TTC549 (cell line): ENCODE measurements around the gene CHMP2A.
A peak's percentile ranks its signal among the peaks of the same experiment; 100 is the strongest.
"Not testable (repeated sequence)": the region's sequence is repeated elsewhere in the genome, so short reads cannot be mapped to it uniquely, and the experiment has no call there.

Source experiments
- FAIRE-seq: peaks from 2 replicates; lab custom pipeline; 2012; peaks lifted over from hg19 to GRCh38; lab: Jason Lieb, UNC

The CHMP2A gene

DNA sequence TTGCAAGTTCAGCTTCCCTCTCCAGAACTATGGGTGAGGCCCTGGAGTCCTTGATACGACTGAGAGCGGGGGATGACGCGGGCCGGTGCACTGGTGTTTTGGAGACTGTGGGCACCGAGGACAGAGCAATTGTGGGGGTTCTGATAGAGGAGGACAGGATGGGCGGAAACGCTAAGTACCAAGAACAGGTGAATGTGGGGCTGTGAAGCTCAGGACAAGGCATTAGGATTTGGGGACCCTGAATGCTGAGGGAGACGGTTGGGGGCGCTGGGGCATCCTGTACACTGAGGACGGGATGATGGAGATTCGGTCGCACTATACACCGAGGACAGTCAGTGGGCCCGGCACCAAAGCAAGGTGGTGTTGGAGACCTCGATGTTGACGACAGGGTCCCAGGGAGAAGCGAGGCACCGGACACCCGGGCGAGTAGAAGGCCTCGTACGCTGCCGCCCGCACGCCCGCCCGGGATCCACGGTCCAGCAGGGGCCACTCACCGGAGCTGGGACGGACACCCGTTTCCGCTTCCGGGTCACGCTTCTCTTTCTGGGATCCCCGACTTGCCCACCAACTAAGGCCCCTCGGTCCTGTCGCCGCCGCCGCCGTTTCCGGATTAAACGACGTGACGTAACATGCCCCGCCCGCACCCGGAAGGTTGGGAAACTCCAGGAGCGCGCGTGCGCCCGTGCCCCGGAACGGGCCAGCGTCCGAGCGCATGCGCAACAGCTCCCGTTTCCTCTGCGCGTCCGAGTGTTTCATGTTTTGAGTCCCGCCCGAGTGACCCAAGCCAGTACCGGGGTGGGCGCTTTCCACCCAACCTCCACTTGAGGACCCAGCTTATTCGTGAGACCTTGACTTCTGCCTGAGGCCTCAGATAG is at the start of gene CHMP2A:
Gene CHMP2A, minus strand, starts transcription at position 612 of the 875 bp plus-strand sequence. CDS start 893 bp downstream, outside the sequence.
- FAIRE-seq, result no peak

DNA sequence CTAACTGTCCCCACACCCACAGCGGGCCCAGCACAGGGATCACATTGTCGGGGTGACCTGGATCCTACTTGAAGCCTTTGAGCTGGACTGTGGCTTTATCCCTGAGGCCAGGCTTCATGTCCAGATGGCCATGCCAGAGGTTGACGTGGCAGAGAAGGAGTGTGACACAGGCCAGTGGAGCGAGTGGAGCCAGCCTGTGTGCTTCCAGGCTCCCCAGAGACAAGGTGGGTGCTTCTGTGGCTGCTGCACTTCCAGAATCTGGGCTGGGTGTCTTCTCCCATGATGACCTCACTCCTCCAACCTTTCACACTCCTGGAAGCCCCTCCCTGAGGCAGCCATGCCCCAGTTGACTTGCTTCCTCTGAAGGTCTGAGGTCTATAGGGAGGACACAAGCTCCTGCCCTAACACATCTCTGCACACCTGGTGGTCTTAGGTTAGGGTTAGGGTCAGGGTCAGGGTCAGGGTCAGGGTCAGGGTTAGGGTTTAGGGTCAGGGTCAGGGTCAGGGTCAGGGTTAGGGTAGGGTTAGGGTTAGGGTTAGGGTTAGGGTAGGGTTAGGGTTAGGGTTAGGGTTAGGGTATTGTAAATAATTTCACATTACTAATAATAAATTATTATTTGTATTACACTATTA is 31.3 kb upstream of the CHMP2A start:
- FAIRE-seq, result no peak

DNA sequence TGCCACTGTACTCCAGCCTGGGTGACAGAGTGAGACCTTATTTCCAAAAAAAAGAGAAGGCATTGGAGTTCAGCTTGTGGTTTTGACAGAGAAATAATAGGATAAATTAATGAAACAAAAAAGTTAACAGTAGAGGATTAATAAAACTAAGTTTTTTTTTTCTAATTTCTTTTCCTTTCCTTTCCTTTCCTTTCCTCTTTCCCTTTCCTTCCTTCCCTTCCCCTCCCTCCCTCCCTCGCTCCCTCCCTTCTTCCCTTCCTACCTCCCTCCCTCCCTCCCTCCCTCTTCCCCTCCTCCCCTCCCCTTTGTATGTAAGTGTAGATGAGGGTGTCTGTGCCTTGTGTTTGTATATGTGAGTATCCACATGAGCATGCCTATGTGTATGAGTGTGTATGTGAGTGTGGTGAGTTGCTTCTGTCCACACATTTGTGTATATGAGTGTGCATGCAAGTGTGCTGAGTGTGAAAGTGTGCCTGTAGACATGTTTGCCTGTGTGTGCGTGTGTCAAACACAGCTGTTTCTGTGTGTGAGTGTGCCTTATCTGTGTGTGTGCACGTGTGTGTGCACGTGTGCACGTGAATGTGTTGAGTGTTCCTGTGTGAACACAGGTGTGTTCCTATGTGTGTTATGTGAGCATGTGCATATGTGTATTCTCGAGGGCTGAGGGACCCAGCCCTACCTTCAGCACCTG is 30.7 kb upstream of the CHMP2A start:
- no peak for FAIRE-seq

DNA sequence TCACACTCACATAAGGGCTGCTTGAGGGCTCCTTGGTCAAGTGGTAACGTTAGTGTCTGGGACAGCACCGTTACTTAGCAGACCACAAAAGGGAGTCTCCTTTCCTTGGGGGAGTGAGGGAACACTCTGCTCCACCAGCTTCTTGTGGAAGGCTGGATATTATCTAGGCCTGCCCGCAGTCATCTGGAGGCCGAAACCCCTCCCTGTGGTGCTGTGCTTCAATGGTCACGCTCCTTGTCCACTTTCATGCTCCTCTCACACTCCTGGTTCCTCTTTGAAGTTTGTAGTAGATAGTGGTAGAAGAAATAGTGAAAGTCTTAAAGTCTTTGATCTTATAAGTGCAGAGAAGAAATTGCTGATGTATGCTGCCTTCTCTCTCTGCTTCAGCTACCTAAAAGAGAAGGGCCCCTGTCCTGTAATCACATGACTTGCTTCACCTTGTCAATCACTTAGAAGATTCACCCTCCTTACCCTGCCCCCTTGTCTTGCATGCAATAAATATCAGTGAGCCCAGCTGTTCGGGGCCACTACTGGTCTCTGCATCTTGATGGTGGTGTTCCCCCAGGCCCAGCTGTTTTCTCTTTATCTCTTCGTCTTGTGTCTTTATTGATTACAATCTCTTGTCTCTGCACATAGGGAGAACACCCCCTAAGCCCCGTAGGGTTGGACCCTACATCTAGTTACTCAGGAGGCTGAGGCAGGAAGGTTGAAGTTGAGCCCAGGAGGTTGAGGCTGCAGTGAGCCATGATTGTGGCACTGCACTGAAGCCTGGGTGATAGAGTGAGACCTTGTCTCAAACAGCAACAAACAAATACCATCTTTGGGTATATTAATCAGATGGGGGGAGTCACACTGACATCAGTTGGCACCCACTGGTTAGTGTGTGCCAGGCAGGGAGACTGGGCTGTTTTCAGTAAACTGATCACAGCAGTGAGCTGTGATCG is 29.9 kb upstream of the CHMP2A start:
- FAIRE-seq, result no peak

DNA sequence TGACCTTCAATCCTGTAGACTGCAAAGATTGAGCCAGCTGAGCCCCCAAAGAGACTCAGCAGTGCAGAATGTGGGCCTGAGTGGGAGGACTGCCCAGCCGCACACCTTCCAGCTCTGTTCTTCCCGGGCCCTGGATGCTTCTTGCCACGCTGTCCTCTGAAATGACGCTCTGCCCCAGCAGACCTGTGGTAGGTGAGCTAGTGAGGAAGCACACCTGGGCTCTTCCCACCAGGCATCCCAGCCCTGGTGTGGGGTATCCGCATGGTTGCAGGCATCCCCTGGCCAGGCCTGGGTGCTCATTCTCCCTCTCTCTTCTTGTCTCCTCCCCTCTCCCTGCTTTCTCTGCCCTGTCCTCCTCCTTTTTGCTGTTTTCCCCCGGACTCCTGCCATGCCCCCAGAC is 28.1 kb upstream of the CHMP2A start:
- FAIRE-seq, result no peak

DNA sequence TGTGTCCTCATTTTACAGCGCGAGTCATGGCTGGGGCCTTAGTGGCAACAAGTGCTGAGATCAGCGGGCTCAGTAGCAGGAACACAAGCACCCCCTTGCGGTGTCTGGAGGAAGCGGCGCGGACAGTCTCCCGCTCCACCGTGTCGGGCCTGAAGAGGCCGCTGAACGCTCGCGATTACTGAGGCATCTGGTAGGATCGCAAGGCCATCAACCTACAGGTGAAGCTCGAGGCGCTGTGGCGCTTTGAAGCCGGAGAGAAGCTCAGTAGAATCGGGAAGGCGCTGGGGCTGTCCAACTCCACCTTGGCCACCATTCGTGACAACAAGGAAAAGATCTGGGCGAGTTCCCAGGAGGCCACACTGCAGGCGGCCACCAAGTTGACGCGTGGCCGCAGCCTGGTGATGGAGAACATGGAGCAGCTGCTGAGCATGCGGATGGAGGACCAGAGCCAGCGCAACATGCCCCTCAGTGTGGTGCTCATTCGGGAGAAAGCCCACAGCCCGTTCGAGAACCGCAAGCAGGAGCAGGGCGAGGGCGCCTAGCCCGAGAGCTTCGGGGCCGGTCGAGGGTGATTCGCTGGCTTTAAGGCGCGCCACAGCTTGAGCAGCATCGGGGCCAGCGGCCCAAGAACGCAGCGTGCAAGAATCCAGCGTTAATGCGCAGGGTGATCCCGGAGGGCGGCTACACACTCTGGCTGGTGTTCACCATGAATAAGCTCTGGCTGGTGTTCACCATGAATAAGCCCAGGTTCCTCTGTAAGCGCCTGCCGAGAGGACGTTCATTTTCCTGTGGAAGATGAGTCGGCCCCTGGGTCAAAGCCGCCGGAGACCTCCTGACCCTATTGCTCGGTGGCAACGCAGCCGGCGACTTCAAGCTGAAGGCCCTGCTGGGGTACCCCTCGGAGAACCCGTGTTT is 26.6 kb upstream of the CHMP2A start:
- no peak for FAIRE-seq

DNA sequence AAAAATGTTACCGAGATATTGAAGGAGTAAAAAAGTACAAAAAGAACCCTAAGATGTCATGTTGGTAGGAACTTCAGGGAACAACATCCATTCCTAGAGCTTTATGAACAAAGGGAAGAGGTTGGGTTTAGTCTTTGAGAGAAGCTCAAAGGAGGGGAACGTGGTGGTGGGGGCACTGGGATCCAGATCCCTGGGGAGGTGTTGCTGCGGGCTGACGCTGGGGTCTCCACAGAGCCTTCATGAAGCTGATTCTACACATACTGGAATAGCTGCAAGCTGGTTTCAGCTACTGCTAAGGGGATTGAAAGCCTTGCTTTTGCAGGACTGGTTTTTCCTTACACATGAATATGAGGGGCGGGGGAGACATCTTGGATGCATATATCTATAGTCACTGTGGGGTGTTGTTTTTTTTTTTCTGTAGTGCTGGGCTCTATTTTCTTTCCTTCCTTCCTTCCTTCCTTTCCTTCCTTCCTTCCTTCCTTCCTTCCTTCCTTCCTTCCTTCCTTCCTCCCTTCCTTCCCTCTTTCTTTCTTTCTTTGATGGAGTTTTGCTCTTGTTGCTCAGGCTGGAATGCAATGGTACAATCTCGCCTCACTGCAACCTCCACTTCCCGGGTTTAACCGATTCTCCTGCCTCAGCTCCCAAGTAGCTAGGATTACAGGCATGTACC is 24.7 kb upstream of the CHMP2A start:
- FAIRE-seq, result no peak

DNA sequence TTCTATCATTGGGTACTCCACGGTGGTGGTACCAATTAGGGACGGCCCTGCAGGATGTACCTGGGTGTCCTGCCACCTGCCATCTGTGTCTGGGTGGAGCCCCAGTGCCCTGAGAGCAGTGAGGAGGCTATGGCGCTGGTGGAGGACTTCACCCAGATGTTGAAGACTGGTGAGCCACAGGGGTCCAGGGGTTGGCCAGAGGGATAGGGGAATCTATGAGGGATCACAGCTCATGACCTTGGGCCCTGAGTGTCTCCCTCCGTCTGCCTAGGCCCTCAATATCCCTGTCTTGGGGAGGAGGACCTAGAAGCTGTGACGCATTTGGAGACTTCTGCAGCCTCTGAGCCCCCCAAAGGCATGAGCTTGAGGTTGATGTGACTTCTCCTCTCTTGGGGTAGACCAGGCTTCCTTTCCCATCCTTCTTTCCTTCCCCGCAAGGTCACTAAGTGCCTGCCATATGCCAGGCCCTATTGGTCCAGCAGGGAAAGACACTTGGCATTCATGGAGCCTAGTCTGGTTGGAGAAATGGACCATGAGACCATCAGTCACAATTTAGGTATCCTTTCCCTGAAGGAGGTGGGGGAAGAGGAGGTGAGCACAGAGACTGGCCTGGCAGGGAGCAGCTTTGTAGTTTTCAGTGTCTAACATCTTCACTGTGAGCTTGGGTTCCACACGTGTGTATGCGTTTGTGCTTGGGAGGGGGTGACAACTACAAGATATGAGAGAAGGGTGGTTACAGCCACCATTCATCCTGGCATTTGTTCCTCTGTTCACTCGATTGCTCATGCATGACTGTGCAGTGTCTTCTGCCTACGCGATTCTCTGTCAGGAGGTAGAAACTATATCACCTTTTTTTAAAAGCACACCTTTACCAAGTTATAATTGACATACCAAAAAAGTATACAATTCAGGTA is 23.4 kb upstream of the CHMP2A start:
- FAIRE-seq, result no peak

DNA sequence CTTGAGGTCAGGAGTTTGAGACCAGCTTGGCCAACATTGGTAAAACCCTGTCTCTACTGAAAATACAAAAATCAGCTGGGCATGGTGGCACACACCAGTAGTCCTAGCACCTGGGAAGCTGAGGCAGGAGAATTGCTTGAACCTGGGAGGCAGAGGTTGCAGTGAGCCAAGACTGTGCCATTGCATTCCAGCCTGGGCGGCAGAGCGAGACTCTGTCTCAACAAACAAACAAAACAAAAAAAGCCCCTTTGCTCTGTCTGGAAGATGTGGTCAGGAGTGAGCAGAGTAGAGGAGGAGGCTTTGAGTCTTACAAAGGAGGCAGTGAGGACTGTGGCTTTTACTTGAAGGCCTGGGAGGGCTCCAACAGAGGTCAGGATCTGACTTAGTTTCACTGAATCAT is 22.7 kb upstream of the CHMP2A start:
- not testable (repeated sequence) for FAIRE-seq

DNA sequence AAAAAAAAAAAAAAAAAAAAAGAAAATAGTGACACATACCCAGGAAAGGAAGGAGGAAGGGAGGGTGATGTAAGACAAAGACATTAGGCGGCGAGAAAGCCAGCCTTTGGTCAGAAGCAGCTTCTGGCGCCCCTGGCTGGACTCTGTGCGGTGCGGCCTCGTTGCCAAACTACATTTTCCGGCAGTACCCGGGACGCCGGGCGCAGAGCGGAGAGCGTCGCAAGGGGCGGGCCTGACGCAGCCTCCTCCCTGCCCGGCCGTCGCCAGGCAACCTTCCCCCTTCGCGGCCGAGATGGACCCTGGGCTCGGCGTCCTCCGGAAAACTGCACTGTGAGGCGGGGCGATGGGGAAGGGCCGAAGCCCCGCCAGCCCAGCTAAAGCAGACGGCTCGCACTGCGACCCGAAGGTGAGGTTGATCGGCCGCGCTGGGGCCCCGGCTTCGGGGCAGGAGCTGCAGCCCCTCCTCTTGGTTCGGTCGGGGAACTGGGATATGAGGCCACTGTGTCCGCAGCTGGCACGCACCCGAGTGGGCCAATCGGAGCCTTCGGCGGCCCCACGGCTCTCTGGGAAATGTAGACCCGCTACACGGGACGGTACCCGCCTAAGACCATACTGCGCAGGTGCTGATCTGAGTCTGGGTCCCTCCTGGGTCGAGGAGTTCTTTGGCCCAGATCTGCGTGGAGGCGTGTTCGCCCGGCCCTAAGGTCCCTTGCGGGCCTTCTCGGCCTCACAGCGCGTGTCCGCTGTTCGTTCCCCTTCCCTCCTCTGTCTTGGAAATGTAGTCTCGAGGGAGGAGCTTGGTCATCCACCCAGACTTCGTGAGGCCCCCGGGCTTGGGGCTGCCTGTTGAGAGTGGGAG is 20.5 kb upstream of the CHMP2A start:
- no peak for FAIRE-seq

DNA sequence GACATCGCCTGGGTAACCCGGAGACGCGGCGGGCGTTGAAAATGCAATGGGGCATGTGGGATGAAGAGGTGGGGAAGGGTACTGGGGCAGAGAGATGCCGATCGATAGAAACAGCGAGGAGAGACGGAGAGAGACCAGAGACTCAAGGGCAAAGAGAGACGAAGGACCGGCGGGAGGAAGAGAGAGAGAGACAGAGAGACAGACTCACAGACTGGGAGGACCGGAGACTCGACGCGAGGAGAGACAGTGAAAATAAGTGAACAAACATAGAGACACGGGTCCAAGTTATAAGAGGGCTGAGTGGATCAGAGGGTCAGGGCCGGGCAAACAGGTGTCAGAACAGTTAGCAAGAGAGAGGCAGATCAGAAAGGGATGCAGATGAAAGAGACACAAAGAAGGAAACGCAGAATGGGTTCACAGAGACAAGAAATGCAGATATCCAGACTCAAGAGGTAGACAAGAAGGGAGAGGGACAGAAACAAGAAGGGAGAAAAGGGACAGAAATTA is 18.8 kb upstream of the CHMP2A start:
- no peak for FAIRE-seq

DNA sequence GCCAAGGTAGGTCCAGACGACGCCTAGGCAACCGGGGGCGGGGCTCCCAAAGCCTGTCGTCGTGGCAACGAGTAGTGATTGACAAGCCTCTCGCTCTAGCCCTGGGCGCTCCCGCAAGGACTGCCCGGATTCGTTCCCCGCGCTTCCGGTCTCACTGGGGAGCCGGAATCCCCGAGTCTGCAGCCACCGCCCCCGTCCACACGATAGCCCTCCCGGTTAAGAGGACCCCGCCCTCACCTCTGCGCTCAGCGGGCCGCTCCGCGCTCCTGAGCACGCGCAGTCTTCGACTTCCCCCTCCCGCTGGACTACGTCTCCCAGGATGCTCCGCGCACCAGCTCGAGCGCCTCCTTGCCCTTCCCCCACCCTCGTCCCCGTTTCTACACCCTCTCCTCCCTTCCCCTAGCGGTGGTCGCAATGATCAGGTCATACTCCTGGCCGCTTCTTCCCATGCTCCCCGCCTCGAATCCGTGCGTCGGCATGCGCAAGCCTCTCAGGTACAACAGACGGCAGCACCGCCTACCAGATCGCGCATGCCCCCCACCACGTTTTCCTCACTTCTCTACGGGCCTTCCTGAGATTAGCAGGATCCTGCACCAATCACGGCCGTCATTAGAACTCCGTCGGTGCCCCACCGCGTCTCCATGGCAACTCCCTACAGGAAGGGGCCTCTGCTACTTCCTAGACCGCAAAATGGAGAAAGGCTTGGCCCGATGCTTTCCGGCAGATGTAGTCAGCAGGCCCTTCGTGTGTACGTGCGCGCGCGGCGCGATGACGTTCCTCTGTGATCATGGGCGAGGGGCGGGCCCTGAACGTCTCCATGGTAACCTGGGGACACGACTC is 18.1 kb upstream of the CHMP2A start, which contains the start of gene MZF1:
Gene MZF1, minus strand, starts transcription at position 518 of the 840 bp plus-strand sequence. CDS start 1,946 bp downstream, outside the sequence.
- peak; percentile 94 for FAIRE-seq

DNA sequence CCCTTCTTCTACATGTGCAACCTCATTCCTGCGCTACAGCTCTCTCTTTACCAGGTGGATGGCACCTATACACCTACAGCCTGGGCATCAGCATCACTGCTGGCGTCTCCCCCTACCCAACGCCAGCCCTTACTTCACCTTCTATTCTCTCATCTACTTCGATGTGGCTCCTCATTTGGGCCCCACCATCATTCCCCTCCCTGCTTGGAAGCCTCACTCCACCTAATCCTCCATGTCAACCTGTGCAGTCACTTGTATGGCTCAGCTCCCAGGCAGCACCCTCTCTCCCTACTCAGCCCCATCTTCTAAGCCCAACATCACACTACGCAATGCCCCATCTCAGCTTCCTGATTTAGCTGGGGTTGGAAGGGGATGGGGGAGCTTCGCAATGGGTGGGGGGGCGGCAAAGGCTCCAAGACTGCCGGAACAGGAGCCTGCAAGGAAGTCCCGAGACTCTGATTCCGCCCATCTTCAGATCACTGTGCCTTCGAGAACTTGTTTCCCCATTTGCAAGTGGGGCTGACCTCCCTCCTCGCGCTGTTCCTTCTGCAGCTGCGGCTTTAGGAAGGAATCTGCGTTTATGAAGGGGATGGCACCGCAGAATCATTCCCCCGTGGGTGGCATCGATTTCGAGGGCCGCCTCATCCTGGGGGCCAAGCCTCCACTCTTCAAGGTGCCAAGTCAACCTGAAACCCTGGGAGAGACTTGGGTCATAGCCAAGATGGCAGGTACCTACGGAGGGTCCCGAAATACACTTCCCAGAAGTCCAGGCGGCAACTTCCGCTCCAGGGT is 17.3 kb upstream of the CHMP2A start:
- no peak for FAIRE-seq

DNA sequence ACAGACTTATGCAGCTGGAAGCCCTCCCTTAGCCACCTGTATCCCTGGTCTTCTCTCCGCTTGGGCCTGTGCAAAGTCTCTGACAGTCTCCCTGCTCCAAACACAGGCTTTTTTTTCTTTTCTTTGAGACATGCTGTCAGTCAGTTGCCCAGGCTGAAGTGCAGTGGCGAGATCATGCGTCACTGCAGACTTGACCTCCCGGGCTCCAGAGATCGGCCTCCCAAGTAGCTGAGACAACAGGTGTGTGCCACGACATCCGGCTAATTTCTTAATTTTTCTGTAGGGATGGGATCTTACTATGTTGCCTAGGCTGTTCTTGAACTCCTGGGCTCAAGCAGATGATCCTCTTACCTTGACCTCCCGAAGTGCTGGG is 16.7 kb upstream of the CHMP2A start:
- FAIRE-seq, result no peak

DNA sequence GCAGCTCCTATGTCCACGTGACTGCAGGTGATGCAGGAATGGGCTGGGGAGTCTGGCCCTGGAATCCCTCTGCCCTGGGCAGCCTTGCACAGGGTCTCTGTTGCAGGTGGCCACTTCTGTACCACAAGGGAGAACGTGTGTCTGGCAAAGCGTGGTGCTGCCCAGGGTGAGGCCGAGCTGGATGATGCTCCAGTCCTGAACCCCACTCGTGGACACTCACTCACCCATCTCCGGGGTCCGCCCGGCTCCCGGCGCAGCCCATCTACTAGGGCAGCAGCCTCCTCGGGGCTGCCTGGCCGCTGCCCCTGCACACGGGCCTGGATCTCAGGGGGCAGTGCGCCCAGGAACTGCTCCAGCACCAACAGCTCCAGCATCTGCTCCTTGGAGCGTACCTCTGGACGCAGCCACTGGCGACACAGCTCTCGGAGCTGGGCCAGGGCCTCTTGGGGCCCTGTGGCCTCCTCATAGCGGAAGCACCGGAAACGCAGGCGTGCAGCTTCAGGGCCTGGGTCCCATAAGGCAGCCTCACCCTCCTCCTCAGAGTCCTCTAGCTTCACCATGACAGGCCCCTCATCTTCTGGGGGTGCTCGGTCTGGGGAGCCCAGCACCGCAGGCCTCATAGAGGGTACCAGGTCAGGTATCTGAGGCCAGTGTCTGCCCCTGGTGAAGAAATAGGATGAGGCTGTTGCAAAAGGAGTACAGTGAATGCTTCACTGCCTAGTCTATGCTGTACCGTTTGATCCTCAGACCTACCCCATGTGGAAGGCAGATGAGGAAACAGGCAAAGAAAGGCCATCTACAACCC is 16.1 kb upstream of the CHMP2A start:
- FAIRE-seq, result no peak
